22Rv1 (cell line): ENCODE data around the gene LYPD6B.

Experiments used
- ZFX ChIP-seq: fragments of 450-650 bp; IDR thresholded peaks from 2 replicates; pipeline ENCODE4 v1.6.1; 2017; ENCODE audit warnings: antibody characterized with exemption, borderline replicate concordance
- TF ChIP-seq, protein P1 (sequence below): fragments of 450-650 bp; IDR thresholded peaks from 2 replicates; pipeline ENCODE4 v1.5.1; 2017; ENCODE audit warnings: mild to moderate bottlenecking

DNA sequence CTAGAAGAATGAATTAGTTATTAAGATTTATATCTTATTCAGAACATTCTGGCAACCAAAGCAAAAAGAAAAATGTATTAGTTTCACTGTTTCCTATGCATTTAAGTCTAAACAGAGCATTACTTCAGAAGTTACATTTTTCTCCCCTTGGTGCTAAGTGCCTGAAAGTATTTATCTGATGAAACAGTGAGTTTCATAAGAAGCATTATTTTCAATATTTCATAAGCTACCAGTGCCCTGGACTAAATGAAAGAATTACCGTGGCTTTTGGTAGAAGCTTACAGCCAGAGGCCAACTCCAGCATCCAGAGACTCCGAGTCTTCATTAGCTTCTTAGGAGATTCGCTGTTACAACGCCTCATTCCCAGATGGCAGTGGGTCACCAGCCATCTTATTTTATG, 97.6 kb downstream of the LYPD6B start:
- TF ChIP-seq, protein P1, sequence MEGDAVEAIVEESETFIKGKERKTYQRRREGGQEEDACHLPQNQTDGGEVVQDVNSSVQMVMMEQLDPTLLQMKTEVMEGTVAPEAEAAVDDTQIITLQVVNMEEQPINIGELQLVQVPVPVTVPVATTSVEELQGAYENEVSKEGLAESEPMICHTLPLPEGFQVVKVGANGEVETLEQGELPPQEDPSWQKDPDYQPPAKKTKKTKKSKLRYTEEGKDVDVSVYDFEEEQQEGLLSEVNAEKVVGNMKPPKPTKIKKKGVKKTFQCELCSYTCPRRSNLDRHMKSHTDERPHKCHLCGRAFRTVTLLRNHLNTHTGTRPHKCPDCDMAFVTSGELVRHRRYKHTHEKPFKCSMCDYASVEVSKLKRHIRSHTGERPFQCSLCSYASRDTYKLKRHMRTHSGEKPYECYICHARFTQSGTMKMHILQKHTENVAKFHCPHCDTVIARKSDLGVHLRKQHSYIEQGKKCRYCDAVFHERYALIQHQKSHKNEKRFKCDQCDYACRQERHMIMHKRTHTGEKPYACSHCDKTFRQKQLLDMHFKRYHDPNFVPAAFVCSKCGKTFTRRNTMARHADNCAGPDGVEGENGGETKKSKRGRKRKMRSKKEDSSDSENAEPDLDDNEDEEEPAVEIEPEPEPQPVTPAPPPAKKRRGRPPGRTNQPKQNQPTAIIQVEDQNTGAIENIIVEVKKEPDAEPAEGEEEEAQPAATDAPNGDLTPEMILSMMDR, result no peak
- TF ChIP-seq ZFX, result no peak
